OCI-LY3 (cell line): ENCODE measurements around the gene S100A12.

ENCODE experiments used
- CTCF ChIP-seq: fragments of 200-600, 300-600 bp; sonication (generic); IDR thresholded peaks from 2 replicates; pipeline ENCODE4 v1.5.1; 2014; ENCODE audit warnings: antibody characterized with exemption, low read length, low read depth
- EZH2phosphoT487 ChIP-seq: fragments of 200-600 bp; shearing (Covaris generic); IDR thresholded peaks from 2 replicates; pipeline ENCODE4 v1.6.1; 2018; ENCODE audit warnings: antibody characterized with exemption, mixed run types, low read depth

GRCh38 chr1:153390938-153391710 lies 15.7 kb upstream of the S100A12 start, which contains the start of gene S100A8:
- TF ChIP-seq CTCF, result no peak
- TF ChIP-seq EZH2phosphoT487, result no peak
